Measurements from ENCODE around the gene SPATA45. TPM values are rescaled to one million over a fixed set of nuclear protein-coding genes. Genes with fewer than 3 reads are reported as not detected.

SPATA45 gene
- total RNA-seq, 1 experiment from 2014 or later, result not detected

DNA sequence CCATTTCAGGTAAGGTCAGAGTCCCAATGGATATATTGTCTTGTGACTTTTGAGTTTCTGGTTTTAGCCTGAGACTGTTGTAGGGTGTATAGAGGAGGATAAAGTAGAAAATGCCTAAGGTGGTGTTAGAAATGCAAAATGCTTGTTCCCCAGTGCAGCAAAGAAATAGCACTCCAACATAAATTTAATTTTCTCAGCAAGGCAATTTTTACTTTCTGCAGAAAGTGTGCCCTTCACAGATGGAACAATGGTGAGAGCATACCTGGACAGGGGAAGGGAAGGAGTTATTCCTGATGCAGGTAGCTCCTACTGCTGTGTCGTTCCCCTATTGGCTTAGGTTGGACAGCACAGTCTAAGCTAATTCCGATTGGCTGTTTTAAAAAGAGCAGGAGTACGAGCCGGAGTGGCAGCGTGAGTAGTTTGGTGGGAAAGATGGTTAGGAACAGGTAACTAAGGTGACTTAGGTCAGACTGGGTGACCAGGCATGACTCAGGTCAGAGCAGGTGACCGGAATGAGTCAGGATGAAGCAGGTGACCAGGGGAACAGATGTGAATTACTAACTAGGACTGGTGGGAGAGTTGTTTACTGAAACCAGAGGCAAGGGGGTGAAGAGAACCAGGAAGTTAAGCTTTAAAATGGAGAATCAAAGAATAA lies 21.5 kb downstream of the SPATA45 start:
- Histone ChIP-seq H3K79me2 (ENCODE audit: low read length) (no peaks in the 10 kb centered on the region), H3K27ac (ENCODE audit: low read length) (no peak overlapping the region), H3K9ac (ENCODE audit: low read length) (no peak overlapping the region), H3K4me1 (ENCODE audit: insufficient read depth, low read length) (no peaks in the 10 kb centered on the region), H3K9me3 (ENCODE audit: low read length) (peaks cover 14% of the 10 kb centered on the region; the same call in 1 of the 2 replicates), H3K4me2 (ENCODE audit: low read length) (no peak overlapping the region), H3K4me3 (ENCODE audit: low read length) (no peak overlapping the region), H3F3A (ENCODE audit: low read length, unreplicated experiment) (no peaks in the 10 kb centered on the region), H4K20me1 (ENCODE audit: low read length) (no peaks in the 10 kb centered on the region), H3K9me2 (replicated peaks; ENCODE audit: low read length) (no peaks in the 10 kb centered on the region), H2AFZ (ENCODE audit: low read length) (no peak overlapping the region), H3K36me3 (ENCODE audit: low read depth, low read length) (no peaks in the 10 kb centered on the region), H3K27me3 (ENCODE audit: low read length) (no peaks in the 10 kb centered on the region)
- CTCF ChIA-PET, result no interaction called here
- no TSS peak for BruUV-seq (replicated peaks)
- TF ChIP-seq, protein P1, sequence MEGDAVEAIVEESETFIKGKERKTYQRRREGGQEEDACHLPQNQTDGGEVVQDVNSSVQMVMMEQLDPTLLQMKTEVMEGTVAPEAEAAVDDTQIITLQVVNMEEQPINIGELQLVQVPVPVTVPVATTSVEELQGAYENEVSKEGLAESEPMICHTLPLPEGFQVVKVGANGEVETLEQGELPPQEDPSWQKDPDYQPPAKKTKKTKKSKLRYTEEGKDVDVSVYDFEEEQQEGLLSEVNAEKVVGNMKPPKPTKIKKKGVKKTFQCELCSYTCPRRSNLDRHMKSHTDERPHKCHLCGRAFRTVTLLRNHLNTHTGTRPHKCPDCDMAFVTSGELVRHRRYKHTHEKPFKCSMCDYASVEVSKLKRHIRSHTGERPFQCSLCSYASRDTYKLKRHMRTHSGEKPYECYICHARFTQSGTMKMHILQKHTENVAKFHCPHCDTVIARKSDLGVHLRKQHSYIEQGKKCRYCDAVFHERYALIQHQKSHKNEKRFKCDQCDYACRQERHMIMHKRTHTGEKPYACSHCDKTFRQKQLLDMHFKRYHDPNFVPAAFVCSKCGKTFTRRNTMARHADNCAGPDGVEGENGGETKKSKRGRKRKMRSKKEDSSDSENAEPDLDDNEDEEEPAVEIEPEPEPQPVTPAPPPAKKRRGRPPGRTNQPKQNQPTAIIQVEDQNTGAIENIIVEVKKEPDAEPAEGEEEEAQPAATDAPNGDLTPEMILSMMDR (conservative IDR thresholded peaks at IDR 0.05; ENCODE audit: low read depth, low read length), result no peak
- TF ChIP-seq EZH2phosphoT487 (IDR thresholded peaks at IDR 0.05; ENCODE audit: borderline replicate concordance, low read length), result no peak
- no peak for TF ChIP-seq EZH2 (IDR thresholded peaks at IDR 0.05; ENCODE audit: low read length, unreplicated experiment)
- ATAC-seq, result no peak
- POLR2A ChIA-PET (ENCODE audit: unreplicated experiment), result no interaction called here
- intact Hi-C loops (cut with micrococcal nuclease), result no loop called here
- DNase-seq, result no peak

DNA sequence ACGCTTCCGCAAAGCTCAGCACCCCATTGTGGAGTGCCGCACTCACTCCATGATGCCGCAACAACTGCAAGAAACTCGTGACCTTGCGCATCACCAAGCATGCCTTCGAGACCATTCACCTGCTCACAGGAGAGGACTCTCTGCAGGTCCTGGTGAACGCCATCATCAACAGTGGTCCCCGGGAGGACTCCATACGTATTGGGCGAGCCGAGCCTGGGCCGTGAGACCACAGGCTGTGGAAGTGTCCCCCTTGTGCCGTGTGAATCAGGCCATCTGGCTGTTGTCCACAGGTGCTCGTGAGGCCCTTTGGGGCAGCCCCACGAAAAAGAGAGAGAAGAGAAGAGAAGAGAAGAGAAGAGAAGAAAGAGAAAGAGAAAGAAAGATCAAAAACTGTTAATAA lies 23.2 kb downstream of the SPATA45 start:
- no peaks in the 10 kb centered on the region for H4K20me1 ChIP-seq (ENCODE audit: low read length)
- ATAC-seq (no peak), DNase-seq (no peak)
- intact Hi-C loops (cut with micrococcal nuclease), result no loop called here
- H3K27me3 ChIP-seq (ENCODE audit: low read length), result no peaks in the 10 kb centered on the region
- no peaks in the 10 kb centered on the region for H3K4me1 ChIP-seq (ENCODE audit: insufficient read depth, low read length)
- H3K36me3 ChIP-seq (ENCODE audit: low read depth, low read length), result no peaks in the 10 kb centered on the region
- no peaks in the 10 kb centered on the region for H3K9me2 ChIP-seq (replicated peaks; ENCODE audit: low read length)
- H3K4me2 ChIP-seq (ENCODE audit: low read length), result no peak overlapping the region
- no peak overlapping the region for H2AFZ ChIP-seq (ENCODE audit: low read length)
- H3K4me3 ChIP-seq (ENCODE audit: low read length), result no peak overlapping the region
- ChIA-PET POLR2A (ENCODE audit: unreplicated experiment) (no interaction called here), CTCF (no interaction called here)
- no peaks in the 10 kb centered on the region for H3K79me2 ChIP-seq (ENCODE audit: low read length)
- no peak for TF ChIP-seq EZH2 (IDR thresholded peaks at IDR 0.05; ENCODE audit: low read length, unreplicated experiment)
- TF ChIP-seq, protein P1 (conservative IDR thresholded peaks at IDR 0.05; ENCODE audit: low read depth, low read length), result no peak
- no peak for TF ChIP-seq EZH2phosphoT487 (IDR thresholded peaks at IDR 0.05; ENCODE audit: borderline replicate concordance, low read length)
- H3K9ac ChIP-seq (ENCODE audit: low read length), result no peak overlapping the region
- H3K27ac ChIP-seq (ENCODE audit: low read length), result no peak overlapping the region
- no peaks in the 10 kb centered on the region for H3F3A ChIP-seq (ENCODE audit: low read length, unreplicated experiment)
- BruUV-seq (replicated peaks), result no TSS peak
- peaks cover 14% of the 10 kb centered on the region; the same call in 1 of the 2 replicates for H3K9me3 ChIP-seq (ENCODE audit: low read length)

DNA sequence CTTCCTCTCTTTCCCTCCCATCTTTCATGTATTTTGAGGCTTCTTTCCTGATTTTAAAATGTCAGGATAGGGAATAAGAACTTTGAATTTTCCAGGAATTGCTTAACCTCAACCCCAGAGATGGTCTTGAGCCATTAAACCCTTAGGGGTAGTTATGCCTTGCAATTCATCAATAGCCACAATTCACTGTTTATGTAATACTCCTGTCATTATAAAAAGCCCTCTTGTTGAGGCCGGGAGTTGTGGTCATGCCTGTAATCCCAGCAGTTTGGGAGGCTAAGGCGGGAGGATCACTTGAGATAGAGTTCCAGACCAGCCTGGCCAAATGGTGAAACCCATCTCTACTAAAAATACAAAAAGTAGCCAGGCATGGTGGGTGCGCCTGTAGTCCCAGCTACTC lies 24.5 kb downstream of the SPATA45 start:
- TF ChIP-seq EZH2 (IDR thresholded peaks at IDR 0.05; ENCODE audit: low read length, unreplicated experiment), result no peak
- no peak for TF ChIP-seq EZH2phosphoT487 (IDR thresholded peaks at IDR 0.05; ENCODE audit: borderline replicate concordance, low read length)
- TF ChIP-seq, protein P1 (conservative IDR thresholded peaks at IDR 0.05; ENCODE audit: low read depth, low read length), result no peak
- CTCF ChIA-PET, result no interaction called here
- BruUV-seq (replicated peaks), result no TSS peak
- Histone ChIP-seq H3K4me2 (ENCODE audit: low read length) (no peak overlapping the region), H2AFZ (ENCODE audit: low read length) (no peak overlapping the region), H4K20me1 (ENCODE audit: low read length) (no peaks in the 10 kb centered on the region), H3F3A (ENCODE audit: low read length, unreplicated experiment) (no peaks in the 10 kb centered on the region), H3K27ac (ENCODE audit: low read length) (no peak overlapping the region), H3K4me3 (ENCODE audit: low read length) (no peak overlapping the region), H3K36me3 (ENCODE audit: low read depth, low read length) (no peaks in the 10 kb centered on the region), H3K9me3 (ENCODE audit: low read length) (peaks cover 14% of the 10 kb centered on the region; the same call in 1 of the 2 replicates), H3K79me2 (ENCODE audit: low read length) (no peaks in the 10 kb centered on the region), H3K9ac (ENCODE audit: low read length) (no peak overlapping the region), H3K4me1 (ENCODE audit: insufficient read depth, low read length) (no peaks in the 10 kb centered on the region), H3K9me2 (replicated peaks; ENCODE audit: low read length) (no peaks in the 10 kb centered on the region), H3K27me3 (ENCODE audit: low read length) (no peaks in the 10 kb centered on the region)
- DNase-seq (no peak), ATAC-seq (no peak)
- POLR2A ChIA-PET (ENCODE audit: unreplicated experiment), result no interaction called here
- intact Hi-C loops (cut with micrococcal nuclease), result no loop called here
